H4 (cell line): ENCODE results near the gene OGFR. TPM values are rescaled to one million over a fixed set of nuclear protein-coding genes. Genes with fewer than 3 reads are reported as not detected.

Experiments
- DNase-seq: peaks from one replicate; pipeline ENCODE4 v3.0.0-alpha.2; 2015; ENCODE audit warnings: low spot score
- total RNA-seq: library from RNA; depleted of rRNA; stranded (reverse); fragments of >200 nt; shearing (Covaris generic); gene quantifications from 2 replicates; pipeline ENCODE4 v1.2.3, GENCODE V29; 2014

Gene OGFR
- total RNA-seq, 1 experiment from 2014 or later: 30.9 TPM

GRCh38 chr20:62825333-62825985 is 20.8 kb downstream of the OGFR start:
- DNase-seq: no peak

- no peak for DNase-seq
These were observed 21.5 kb downstream of the OGFR start for GRCh38 chr20:62825986-62826645.

GRCh38 chr20:62826646-62827310 is 22.1 kb downstream of the OGFR start:
- DNase-seq: no peak

GRCh38 chr20:62827311-62828038 is 22.8 kb downstream of the OGFR start:
- no peak for DNase-seq

GRCh38 chr20:62828051-62828450 is 23.4 kb downstream of the OGFR start:
- DNase-seq: no peak

- no peak for DNase-seq
These were observed 24.0 kb downstream of the OGFR start for GRCh38 chr20:62828511-62829230.

GRCh38 chr20:62829231-62830230 is 24.9 kb downstream of the OGFR start:
- DNase-seq: no peak

GRCh38 chr20:62830251-62830650 is 25.6 kb downstream of the OGFR start:
- DNase-seq: no peak

GRCh38 chr20:62830821-62831220 is 26.2 kb downstream of the OGFR start:
- DNase-seq: no peak

- no peak for DNase-seq
These were observed 26.7 kb downstream of the OGFR start for GRCh38 chr20:62831361-62831788.

GRCh38 chr20:62831854-62832211 is 27.2 kb downstream of the OGFR start:
- DNase-seq: no peak

- DNase-seq: no peak
These were observed 27.7 kb downstream of the OGFR start for GRCh38 chr20:62832212-62832922.

GRCh38 chr20:62832951-62833391 is 28.3 kb downstream of the OGFR start:
- DNase-seq: no peak

- DNase-seq: no peak
These were observed 30.5 kb downstream of the OGFR start for GRCh38 chr20:62834967-62835730.

- DNase-seq: no peak
These were observed 31.6 kb downstream of the OGFR start for GRCh38 chr20:62835931-62836861.

GRCh38 chr20:62836967-62837490 is 32.4 kb downstream of the OGFR start:
- DNase-seq: no peak

GRCh38 chr20:62837790-62838127 is 33.1 kb downstream of the OGFR start:
- no peak for DNase-seq
